K562 treated with DMSO at 1 percent for 24 hours (cell line): ENCODE data around the gene ERLIN1. TPM values are rescaled to one million over a fixed set of nuclear protein-coding genes. Genes with fewer than 3 reads are reported as not detected.

ENCODE experiments used
- total RNA-seq: library from RNA; unstranded; fragments of 300-600 nt; gene quantifications from 2 replicates; pipeline ENCODE4 v1.2.3, GENCODE V29; 2022; ENCODE audit warnings: low read depth; ENCODE audit not compliant: insufficient read depth

ERLIN1 gene
- 12.9 and 13.1 TPM in 2 replicates for total RNA-seq

DNA sequence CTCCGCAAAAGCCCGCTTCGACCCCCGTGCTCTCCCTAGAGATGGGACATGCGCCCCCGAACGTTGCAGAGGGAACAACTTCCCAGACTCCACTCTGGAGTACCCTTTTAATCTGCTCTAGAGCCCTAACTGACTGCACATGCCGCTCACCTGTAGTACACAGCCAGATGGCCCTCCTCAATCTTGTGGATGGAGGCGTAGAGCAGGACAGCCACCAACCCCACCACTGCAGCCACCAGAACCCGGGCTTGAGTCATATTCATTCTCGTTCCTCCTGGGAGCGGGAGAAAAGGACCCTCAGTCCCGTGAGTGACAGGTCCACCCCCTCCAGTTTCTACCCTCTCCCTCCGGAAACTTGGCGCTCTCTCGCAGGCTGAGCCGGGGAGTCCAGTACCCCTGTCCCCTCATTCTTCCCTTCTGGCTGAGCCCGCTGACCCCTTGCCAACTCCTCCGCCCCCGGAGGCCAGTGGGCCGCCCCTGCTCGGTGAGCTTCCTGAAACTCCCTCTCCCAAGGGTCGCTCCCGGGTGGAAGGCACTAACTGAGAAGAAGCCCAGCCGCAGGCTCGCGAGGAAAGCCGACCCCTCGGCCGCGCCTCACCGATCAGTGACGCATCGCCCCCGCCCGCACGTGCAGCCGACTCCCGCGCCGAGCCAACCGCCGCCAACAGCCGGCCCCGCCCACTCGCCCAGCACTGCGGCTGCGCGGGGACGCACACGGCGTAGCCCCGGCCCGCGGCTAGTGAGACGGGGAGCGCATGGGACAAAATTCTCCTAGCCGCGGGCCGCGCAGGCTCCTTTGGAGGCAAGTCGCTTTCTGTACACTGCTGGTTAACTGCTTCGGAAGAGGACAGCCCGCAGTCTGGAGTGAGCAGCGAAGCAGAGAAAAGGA is at the start of gene ERLIN1:
Gene ERLIN1 (minus strand): TSS at position 666 of the 889 bp plus-strand sequence. CDS start 403 bp downstream, at position 263.

Other genes starting within 250 kb of the ERLIN1 start
- gene DNMBP, start 176.1 kb downstream of the ERLIN1 start, total RNA-seq, result 7.5 and 7.9 TPM in 2 replicates
- gene CPN1, start 104.2 kb downstream of the ERLIN1 start, total RNA-seq, result not detected in 2 replicates
- gene CHUK, start 43.6 kb upstream of the ERLIN1 start, total RNA-seq, result 8.3 and 11.1 TPM in 2 replicates
- 11.5 and 11.6 TPM in 2 replicates for gene CWF19L1, start 81.6 kb upstream of the ERLIN1 start, total RNA-seq
- gene BLOC1S2, start 100.7 kb upstream of the ERLIN1 start, total RNA-seq, result 19.6 and 30.1 TPM in 2 replicates
- gene PKD2L1, start 144.2 kb upstream of the ERLIN1 start, total RNA-seq, result not detected in 2 replicates
- 131 and 136 TPM in 2 replicates for gene SCD, start 161.2 kb upstream of the ERLIN1 start, total RNA-seq